Heart right ventricle (tissue), 16 donors: ENCODE results near the gene MYO10. TPM values are rescaled to one million over a fixed set of nuclear protein-coding genes. Genes with fewer than 3 reads are reported as not detected.

Experiments
- ATAC-seq, 8 donors: fragments of 200-7000 bp; cut with Tn5 transposase; one replicate each; pipeline ENCODE4 v1.9.1; 2020; ENCODE audit warnings: mild to moderate bottlenecking in 8 of 8, moderate library complexity in 8 of 8, moderate number of reproducible peaks in 1 of 8
- DNase-seq, 2 donors: peaks; one replicate each; pipeline ENCODE4 v3.0.0-alpha.2; 2020
- H3K27ac ChIP-seq, 10 donors: fragments of 200-600 bp; sonication (generic) in 2 of 10; one replicate each; pipeline versions ENCODE4 v1.5.0 to v1.8.0; 2020 to 2022; ENCODE audit warnings: mild to moderate bottlenecking in 3 of 10
- H3K27me3 ChIP-seq, 7 donors: fragments of 200-600 bp; one replicate each; pipeline ENCODE4 v1.8.0; 2021 to 2022; ENCODE audit warnings: mild to moderate bottlenecking in 2 of 7
- H3K36me3 ChIP-seq, 9 donors: fragments of 200-600 bp; sonication (generic) in 1 of 9; one replicate each; pipeline versions ENCODE4 v1.5.0 to v1.8.0; 2020 to 2022; ENCODE audit warnings: mild to moderate bottlenecking in 2 of 9
- H3K4me1 ChIP-seq, 9 donors: fragments of 200-600 bp; sonication (generic) in 1 of 9; one replicate each; pipeline versions ENCODE4 v1.5.0 to v1.8.0; 2020 to 2022; ENCODE audit warnings: mild to moderate bottlenecking in 4 of 9
- H3K4me3 ChIP-seq, 10 donors: fragments of 200-600 bp; sonication (generic) in 2 of 10; one replicate each; pipeline versions ENCODE4 v1.5.0 to v1.8.0; 2020 to 2022; ENCODE audit warnings: mild to moderate bottlenecking in 7 of 10, moderate library complexity in 2 of 10
- H3K9me3 ChIP-seq, 11 donors: fragments of 200-600 bp in 10 of 11; sonication (generic) in 2 of 11; one replicate each; pipeline versions ENCODE4 v1.5.0 to v1.8.0; 2013 to 2022; ENCODE audit warnings: mild to moderate bottlenecking in 2 of 11, control low read depth in 1 of 11, moderate library complexity in 1 of 11
- CTCF ChIP-seq, 9 donors: fragments of 200-600 bp; sonication (generic) in 2 of 9; IDR thresholded peaks; one replicate each; pipeline versions ENCODE4 v1.5.0 to v1.8.0; 2021 to 2022; ENCODE audit warnings: antibody characterized with exemption in 9 of 9, mild to moderate bottlenecking in 5 of 9, moderate library complexity in 1 of 9
- WGBS, 2 donors: extraction: QIAGEN DNeasy Blood & Tissue Kit; methylation state at CpG; one replicate each; pipeline ENCODE4 v1.1.7; 2013; ENCODE audit warnings: inconsistent platforms in 1 of 2; 5-methylcytosine and 5-hydroxymethylcytosine counted together
- intact Hi-C, 10 donors: fragments of 100-400 bp; cut with DNase I; formaldehyde crosslinking; loops; one replicate each; pipeline versions ENCODE4 v1.11.1 to v1.14.2; 2022
- polyA plus RNA-seq, 2 donors: library from polyadenylated mRNA; stranded (reverse); fragments of 200-250 nt; gene quantifications; one replicate each; pipeline ENCODE4 v1.2.3, GENCODE V29; 2013
- total RNA-seq, 10 donors: library from RNA; stranded (reverse); fragmentation: NEBNext Ultra II Directional in 3 of 10; extraction: Animal tissue kit (Norgen Biotek cat#: 25700) in 3 of 10; gene quantifications; one replicate each; pipeline versions ENCODE4 v1.2.1 to v1.2.4, GENCODE V29; 2021 to 2023
- donor health status: Arrhythmogenic right ventricular cardiomyopathy.
- donor health status: ischemic (EF 13 %, LVEDD 7.1; RV severe dilation, severe dysfunction).
- donor health status: healthy with polysubstance abuse.
- donor health status: DM: no; HTN: yes; CAD: no.
- donor health status: DM: no; HTN: no; CAD: no.
- donor health status: ischemic (EF 25% LVEDD 6.9; RV normal size, moderate dysfunction).
- donor health status: ischemic (EF 25% LVEDD 5.7; RV mildly dilated, moderate dysfunction).
- donor health status: healthy.
- donor health status: DM: yes; HTN: yes; CAD: no.
- donor health status: Ischemic cardiomyopathy.
- donor health status: ischemic (EF 35%, LVEDD 5.7; RV mildly dilated, moderate dysfunction).
- donor health status: nonischemic (EF 11% LVEDD 7.7; RV severe dilation, severe dysfunction).
- donor health status: DM: yes; HTN: yes; CAD: no.
- donor health status: PGD.
- donor health status: ischemic (EF 29% LVEDD 5.4; RV normal size, mild dysfunction).
- donor health status: nonischemic (EF 23%, LVEDD 6.1; RV moderate dilation, normal function).

Gene MYO10
- total and polyA plus RNA-seq, 12 donors, result 1.2 to 8.2 (median 4.6) TPM

GRCh38 chr5:16628376-16628775 is 307.7 kb downstream of the MYO10 start:
- WGBS, 2 donors, result 90 to 92% methylated on average over 3 of the region's 3 CpGs
- Histone ChIP-seq H3K4me1 (peaks cover 0 to 43% (median 9%) of the 10 kb centered on the region in 9 donors), H3K36me3 (no peaks in the 10 kb centered on the region), H3K27ac (no peak overlapping the region), H3K9me3 (no peaks in the 10 kb centered on the region), H3K4me3 (no peak overlapping the region), H3K27me3 (no peaks in the 10 kb centered on the region)
- intact Hi-C loops, result loop anchor here in 2 of 10 donors (5.0 kb wide), 2 partner anchors 34 to 39 kb away; no protein-coding TSS in a partner anchor
- no peak for DNase-seq
- ATAC-seq, result no peak
- no peak for TF ChIP-seq CTCF (IDR thresholded peaks at IDR 0.05)

DNA sequence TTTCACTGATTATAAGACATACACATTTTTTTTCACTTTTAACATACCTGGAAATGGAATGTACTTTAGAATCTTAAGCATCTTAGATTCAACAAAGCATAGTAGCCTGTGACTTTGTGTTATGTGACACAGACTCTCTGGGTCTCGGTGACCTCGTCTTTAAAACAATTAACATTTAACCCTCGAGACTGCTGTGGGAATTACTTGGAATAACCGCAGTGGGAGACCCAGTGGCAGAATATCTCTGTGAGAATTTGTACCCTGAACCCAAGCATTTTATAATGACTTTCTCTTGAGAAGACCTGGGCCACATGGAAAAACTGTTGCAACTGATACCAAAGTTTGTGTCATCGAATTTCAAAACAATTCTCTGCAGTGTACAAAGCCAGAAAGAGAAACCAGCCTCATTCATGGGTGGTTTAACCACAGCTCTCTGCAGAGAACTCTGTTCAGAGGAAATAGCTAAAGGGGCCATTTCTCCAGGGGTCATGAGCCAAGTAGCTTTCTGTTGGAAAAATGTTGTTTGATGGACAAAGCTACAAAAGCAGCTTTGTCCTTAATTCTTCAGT is 309.3 kb downstream of the MYO10 start:
- DNase-seq (no peak), ATAC-seq (peak in 1 of 8 donors; percentile 36)
- Histone ChIP-seq H3K36me3 (no peaks in the 10 kb centered on the region), H3K4me3 (no peak overlapping the region), H3K4me1 (peaks cover 0 to 43% (median 9%) of the 10 kb centered on the region in 9 donors), H3K27ac (peak overlapping the region in 1 of 10 donors; percentile 32), H3K9me3 (no peaks in the 10 kb centered on the region), H3K27me3 (no peaks in the 10 kb centered on the region)
- no peak for TF ChIP-seq CTCF (IDR thresholded peaks at IDR 0.05)
- intact Hi-C loops, result loop anchor here in 2 of 10 donors (5.0 kb wide), 2 partner anchors 36 to 41 kb away; no protein-coding TSS in a partner anchor
- WGBS, 2 donors, result 69 to 72% methylated on average over 5 of the region's 5 CpGs

DNA sequence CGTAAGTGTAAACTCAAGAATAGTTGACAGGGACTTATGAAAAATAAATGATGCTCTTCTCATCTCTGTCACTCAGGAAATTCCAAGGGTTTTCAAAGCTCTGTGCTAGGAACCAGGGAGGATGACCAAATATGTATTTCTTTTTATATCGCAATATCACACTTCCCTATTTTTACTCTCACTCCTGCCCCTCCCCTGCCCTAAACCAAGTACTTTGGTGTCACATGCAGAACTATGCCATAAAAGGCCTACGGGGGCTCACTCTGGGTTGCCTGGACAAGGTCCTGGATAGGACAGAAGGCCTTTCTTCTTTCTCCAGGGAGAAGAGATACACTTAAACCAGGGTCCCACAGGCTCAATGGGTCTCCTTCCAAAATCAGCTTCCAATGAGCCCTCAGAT is 311.0 kb downstream of the MYO10 start:
- 38 to 39% methylated on average over 3 of the region's 3 CpGs for WGBS, 2 donors
- DNase-seq (no peak), ATAC-seq (peak in 7 of 8 donors; percentile 36 to 73 (median 60))
- H3K36me3 ChIP-seq, result no peaks in the 10 kb centered on the region
- no peaks in the 10 kb centered on the region for H3K9me3 ChIP-seq
- H3K4me1 ChIP-seq, result peaks cover 0 to 43% (median 9%) of the 10 kb centered on the region in 9 donors
- H3K27ac ChIP-seq, result peak overlapping the region in 3 of 10 donors; percentile 20 to 29 (median 22)
- intact Hi-C loops, result loop anchor here in 2 of 10 donors (5.0 kb wide), 2 partner anchors 37 to 42 kb away; no protein-coding TSS in a partner anchor
- TF ChIP-seq CTCF (IDR thresholded peaks at IDR 0.05), result no peak
- no peak overlapping the region for H3K4me3 ChIP-seq
- H3K27me3 ChIP-seq, result no peaks in the 10 kb centered on the region

GRCh38 chr5:16619136-16619535 is 317.0 kb downstream of the MYO10 start:
- no peak for TF ChIP-seq CTCF (IDR thresholded peaks at IDR 0.05)
- WGBS, 2 donors, result 81 to 83% methylated on average over 2 of the region's 2 CpGs
- no peak overlapping the region for H3K27ac ChIP-seq
- ATAC-seq (no peak), DNase-seq (no peak)
- H3K4me1 ChIP-seq, result peaks cover 0 to 28% (median 12%) of the 10 kb centered on the region in 9 donors
- no peak overlapping the region for H3K4me3 ChIP-seq
- no peaks in the 10 kb centered on the region for H3K36me3 ChIP-seq
- intact Hi-C loops, result no loop called here
- H3K27me3 ChIP-seq, result peaks cover 0 to 15% (median 0%) of the 10 kb centered on the region in 7 donors
- no peaks in the 10 kb centered on the region for H3K9me3 ChIP-seq
